ENCODE data around the gene S1PR1. TPM values are rescaled to one million over a fixed set of nuclear protein-coding genes. Genes with fewer than 3 reads are reported as not detected.

The S1PR1 gene
- total RNA-seq, 1 donor from 2014 or later, result 18.3 TPM

GRCh38 chr1:101284622-101285218 is 47.9 kb downstream of the S1PR1 start:
- H3K4me1 Mint-ChIP-seq (ENCODE audit: unreplicated experiment), result peaks cover 31% of the 10 kb centered on the region
- no peaks in the 10 kb centered on the region for H3K9me3 Mint-ChIP-seq
- no peak for TF ChIP-seq CTCF (conservative IDR thresholded peaks at IDR 0.05)
- no peak overlapping the region for H3K27ac Mint-ChIP-seq
- no peaks in the 10 kb centered on the region for H3K27me3 Mint-ChIP-seq
- no peaks in the 10 kb centered on the region for H3K36me3 Mint-ChIP-seq
- DNase-seq (ENCODE audit: extremely low spot score, unreplicated experiment), result no peak
- no peak overlapping the region for H3K4me3 Mint-ChIP-seq

- Mint-ChIP-seq H3K4me3 (no peak overlapping the region), H3K4me1 (ENCODE audit: unreplicated experiment) (peaks cover 35% of the 10 kb centered on the region), H3K9me3 (no peaks in the 10 kb centered on the region), H3K36me3 (no peaks in the 10 kb centered on the region), H3K27ac (no peak overlapping the region), H3K27me3 (no peaks in the 10 kb centered on the region)
- no peak for TF ChIP-seq CTCF (conservative IDR thresholded peaks at IDR 0.05)
- no peak for DNase-seq (ENCODE audit: extremely low spot score, unreplicated experiment)
Observed at GRCh38 chr1:101285922-101286570, 49.2 kb downstream of the S1PR1 start.

GRCh38 chr1:101288491-101288944 is 51.7 kb downstream of the S1PR1 start:
- no peak overlapping the region for H3K4me3 Mint-ChIP-seq
- peak overlapping the region; percentile 8 for H3K27ac Mint-ChIP-seq
- no peak for DNase-seq (ENCODE audit: extremely low spot score, unreplicated experiment)
- TF ChIP-seq CTCF (conservative IDR thresholded peaks at IDR 0.05), result peak; percentile 98
- H3K4me1 Mint-ChIP-seq (ENCODE audit: unreplicated experiment), result peaks cover 28% of the 10 kb centered on the region
- H3K27me3 Mint-ChIP-seq, result peaks cover 3% of the 10 kb centered on the region
- no peaks in the 10 kb centered on the region for H3K36me3 Mint-ChIP-seq
- H3K9me3 Mint-ChIP-seq, result no peaks in the 10 kb centered on the region

DNA sequence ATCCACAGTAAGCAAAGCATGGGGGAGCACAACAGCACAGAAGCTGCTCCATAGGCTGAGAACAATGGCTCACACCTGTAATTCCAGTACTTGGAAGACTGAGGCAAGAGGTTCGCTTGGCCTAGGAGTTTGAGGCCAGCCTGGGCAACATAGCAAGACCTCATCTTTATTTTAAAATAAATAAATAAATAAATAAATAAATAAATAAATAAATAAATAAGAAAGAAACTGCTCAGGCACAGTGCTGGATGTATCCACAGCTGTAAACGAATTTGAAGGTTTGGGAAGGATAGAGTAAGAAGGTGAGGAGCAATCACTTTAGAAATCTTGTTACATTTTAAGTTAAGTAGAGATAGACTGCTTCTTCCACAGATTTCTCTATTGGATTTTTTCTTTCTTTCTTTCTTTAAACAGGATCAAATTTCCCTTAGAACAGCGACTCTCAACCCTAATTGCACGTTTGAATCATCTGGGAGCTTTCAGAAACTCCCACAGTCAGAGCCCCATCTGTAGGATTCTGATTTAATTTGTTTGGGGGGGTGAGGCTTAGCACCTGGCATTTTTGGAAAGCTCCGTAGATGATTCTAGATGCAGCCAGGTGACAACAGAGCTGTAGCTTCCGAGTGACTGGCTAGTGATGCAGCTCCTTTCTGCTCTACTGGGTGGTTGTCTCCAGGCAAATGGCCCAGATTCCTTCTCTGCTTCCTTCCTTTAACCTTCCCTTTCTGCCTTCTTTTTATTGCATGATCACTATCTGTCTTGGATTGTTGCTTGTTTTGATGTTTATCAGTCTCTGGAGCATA is 53.5 kb downstream of the S1PR1 start:
- H3K4me1 Mint-ChIP-seq (ENCODE audit: unreplicated experiment), result peaks cover 28% of the 10 kb centered on the region
- TF ChIP-seq CTCF (conservative IDR thresholded peaks at IDR 0.05), result no peak
- DNase-seq (ENCODE audit: extremely low spot score, unreplicated experiment), result no peak
- H3K27me3 Mint-ChIP-seq, result peaks cover 3% of the 10 kb centered on the region
- no peak overlapping the region for H3K4me3 Mint-ChIP-seq
- no peaks in the 10 kb centered on the region for H3K36me3 Mint-ChIP-seq
- no peaks in the 10 kb centered on the region for H3K9me3 Mint-ChIP-seq
- H3K27ac Mint-ChIP-seq, result no peak overlapping the region

Other genes starting within 250 kb of the S1PR1 start
- 37.7 and 62.0 TPM in 2 replicates for gene DPH5, start 211.2 kb upstream of the S1PR1 start, total RNA-seq (ENCODE audit: low replicate concordance)

Data from type B pancreatic cell (in vitro differentiated cells).